Memory B cell (primary cell): ENCODE measurements around the gene ADGRG1.

ENCODE experiments used
- ATAC-seq: fragments of 150-1000 bp; cut with Tn5 transposase; 2 replicates; pipeline ENCODE4 v1.10.0; 2021; ENCODE audit warnings: low read depth, mild to moderate bottlenecking, moderate library complexity
- DNase-seq, 2 donors: peaks; one replicate each; pipeline ENCODE4 v3.0.0; 2022; ENCODE audit warnings: low spot score in 2 of 2
- H3K27ac Mint-ChIP-seq: one replicate; pipeline ENCODE4 v1.8.0; 2022; ENCODE audit warnings: mild to moderate bottlenecking, moderate library complexity, mixed read lengths
- H3K27me3 Mint-ChIP-seq: one replicate; pipeline ENCODE4 v1.8.0; 2022; ENCODE audit warnings: mixed read lengths
- H3K36me3 Mint-ChIP-seq: one replicate; pipeline ENCODE4 v1.8.0; 2022; ENCODE audit warnings: mild to moderate bottlenecking, mixed read lengths
- H3K4me1 Mint-ChIP-seq: one replicate; pipeline ENCODE4 v1.8.0; 2022; ENCODE audit warnings: mixed read lengths
- H3K4me3 Mint-ChIP-seq: one replicate; pipeline ENCODE4 v1.8.0; 2022; ENCODE audit warnings: mild to moderate bottlenecking, moderate library complexity, mixed read lengths
- H3K9me3 Mint-ChIP-seq: one replicate; pipeline ENCODE4 v1.8.0; 2022; ENCODE audit warnings: mixed read lengths

The ADGRG1 gene

GRCh38 chr16:57630931-57631845 lies 2.8 kb downstream of the ADGRG1 start:
- no peaks in the 10 kb centered on the region for H3K9me3 Mint-ChIP-seq
- no peak for ATAC-seq
- no peaks in the 10 kb centered on the region for H3K36me3 Mint-ChIP-seq
- DNase-seq = no peak
- no peak overlapping the region for H3K4me3 Mint-ChIP-seq
- H3K4me1 Mint-ChIP-seq = peaks cover 5% of the 10 kb centered on the region
- H3K27me3 Mint-ChIP-seq = peaks cover 30% of the 10 kb centered on the region
- H3K27ac Mint-ChIP-seq = no peak overlapping the region

GRCh38 chr16:57632568-57632967 lies 4.1 kb downstream of the ADGRG1 start:
- H3K27ac Mint-ChIP-seq = no peak overlapping the region
- ATAC-seq = no peak
- H3K4me3 Mint-ChIP-seq = no peak overlapping the region
- H3K9me3 Mint-ChIP-seq = no peaks in the 10 kb centered on the region
- peaks cover 28% of the 10 kb centered on the region for H3K27me3 Mint-ChIP-seq
- H3K4me1 Mint-ChIP-seq = peaks cover 5% of the 10 kb centered on the region
- no peak for DNase-seq
- no peaks in the 10 kb centered on the region for H3K36me3 Mint-ChIP-seq

- Mint-ChIP-seq H3K27ac (no peak overlapping the region), H3K27me3 (peaks cover 26% of the 10 kb centered on the region), H3K4me1 (peaks cover 5% of the 10 kb centered on the region), H3K4me3 (no peak overlapping the region), H3K9me3 (no peaks in the 10 kb centered on the region), H3K36me3 (no peaks in the 10 kb centered on the region)
- no peak for DNase-seq
- no peak for ATAC-seq
Measured at GRCh38 chr16:57633383-57634064, 5.1 kb downstream of the ADGRG1 start.

GRCh38 chr16:57634171-57634570 lies 5.7 kb downstream of the ADGRG1 start:
- no peak for DNase-seq
- Mint-ChIP-seq H3K27me3 (peaks cover 21% of the 10 kb centered on the region), H3K9me3 (no peaks in the 10 kb centered on the region), H3K4me3 (no peak overlapping the region), H3K36me3 (no peaks in the 10 kb centered on the region), H3K4me1 (no peaks in the 10 kb centered on the region), H3K27ac (no peak overlapping the region)
- ATAC-seq = no peak

GRCh38 chr16:57635266-57636097 lies 7.1 kb downstream of the ADGRG1 start:
- Mint-ChIP-seq H3K4me1 (no peaks in the 10 kb centered on the region), H3K27me3 (peaks cover 19% of the 10 kb centered on the region), H3K36me3 (no peaks in the 10 kb centered on the region), H3K4me3 (no peak overlapping the region), H3K27ac (no peak overlapping the region), H3K9me3 (no peaks in the 10 kb centered on the region)
- ATAC-seq (no peak), DNase-seq (no peak)

- DNase-seq (no peak), ATAC-seq (no peak)
- Mint-ChIP-seq H3K4me1 (no peaks in the 10 kb centered on the region), H3K36me3 (no peaks in the 10 kb centered on the region), H3K27ac (no peak overlapping the region), H3K9me3 (no peaks in the 10 kb centered on the region), H3K27me3 (peaks cover 15% of the 10 kb centered on the region), H3K4me3 (no peak overlapping the region)
Measured at GRCh38 chr16:57636184-57636583, 7.8 kb downstream of the ADGRG1 start.

GRCh38 chr16:57637020-57637419 lies 8.6 kb downstream of the ADGRG1 start:
- Mint-ChIP-seq H3K27me3 (peaks cover 15% of the 10 kb centered on the region), H3K27ac (no peak overlapping the region), H3K9me3 (no peaks in the 10 kb centered on the region), H3K4me1 (no peaks in the 10 kb centered on the region), H3K36me3 (no peaks in the 10 kb centered on the region), H3K4me3 (no peak overlapping the region)
- DNase-seq = no peak
- no peak for ATAC-seq

- Mint-ChIP-seq H3K4me3 (no peak overlapping the region), H3K27ac (no peak overlapping the region), H3K27me3 (peaks cover 15% of the 10 kb centered on the region), H3K9me3 (no peaks in the 10 kb centered on the region), H3K4me1 (no peaks in the 10 kb centered on the region), H3K36me3 (no peaks in the 10 kb centered on the region)
- ATAC-seq (no peak), DNase-seq (no peak)
Measured at GRCh38 chr16:57637424-57637823, 9.0 kb downstream of the ADGRG1 start.

- no peak for ATAC-seq
- Mint-ChIP-seq H3K9me3 (no peaks in the 10 kb centered on the region), H3K4me1 (no peaks in the 10 kb centered on the region), H3K27me3 (peaks cover 15% of the 10 kb centered on the region), H3K36me3 (no peaks in the 10 kb centered on the region), H3K27ac (no peak overlapping the region), H3K4me3 (no peak overlapping the region)
- no peak for DNase-seq
Measured at GRCh38 chr16:57637965-57638364, 9.5 kb downstream of the ADGRG1 start.

GRCh38 chr16:57638381-57638780 lies 10.0 kb downstream of the ADGRG1 start:
- no peak overlapping the region for H3K4me3 Mint-ChIP-seq
- ATAC-seq = no peak
- no peaks in the 10 kb centered on the region for H3K4me1 Mint-ChIP-seq
- no peaks in the 10 kb centered on the region for H3K36me3 Mint-ChIP-seq
- no peak for DNase-seq
- H3K27me3 Mint-ChIP-seq = peaks cover 18% of the 10 kb centered on the region
- H3K9me3 Mint-ChIP-seq = no peaks in the 10 kb centered on the region
- no peak overlapping the region for H3K27ac Mint-ChIP-seq

GRCh38 chr16:57639172-57639887 lies 10.9 kb downstream of the ADGRG1 start:
- H3K9me3 Mint-ChIP-seq = no peaks in the 10 kb centered on the region
- no peaks in the 10 kb centered on the region for H3K36me3 Mint-ChIP-seq
- H3K27ac Mint-ChIP-seq = peak overlapping the region; percentile 56
- peak; percentile 68 for ATAC-seq
- H3K4me1 Mint-ChIP-seq = no peaks in the 10 kb centered on the region
- DNase-seq = no peak
- peaks cover 18% of the 10 kb centered on the region for H3K27me3 Mint-ChIP-seq
- H3K4me3 Mint-ChIP-seq = no peak overlapping the region

GRCh38 chr16:57640185-57640584 lies 11.8 kb downstream of the ADGRG1 start:
- DNase-seq = no peak
- H3K27me3 Mint-ChIP-seq = peaks cover 18% of the 10 kb centered on the region
- H3K27ac Mint-ChIP-seq = no peak overlapping the region
- ATAC-seq = no peak
- no peak overlapping the region for H3K4me3 Mint-ChIP-seq
- H3K36me3 Mint-ChIP-seq = no peaks in the 10 kb centered on the region
- no peaks in the 10 kb centered on the region for H3K9me3 Mint-ChIP-seq
- H3K4me1 Mint-ChIP-seq = no peaks in the 10 kb centered on the region

- ATAC-seq = no peak
- no peak overlapping the region for H3K4me3 Mint-ChIP-seq
- no peak overlapping the region for H3K27ac Mint-ChIP-seq
- H3K36me3 Mint-ChIP-seq = no peaks in the 10 kb centered on the region
- H3K9me3 Mint-ChIP-seq = no peaks in the 10 kb centered on the region
- H3K4me1 Mint-ChIP-seq = no peaks in the 10 kb centered on the region
- H3K27me3 Mint-ChIP-seq = peaks cover 14% of the 10 kb centered on the region
- no peak for DNase-seq
Measured at GRCh38 chr16:57640612-57641011, 12.2 kb downstream of the ADGRG1 start.
